GM10847 (cell line): Measurements from ENCODE around the gene CTDSPL.

Experiments used
- POLR2A ChIP-seq: IDR thresholded peaks from 2 replicates; pipeline ENCODE4 v1.6.1; 2011; ENCODE audit not compliant: insufficient read length; ENCODE audit errors: extremely low read depth

Gene CTDSPL

GRCh38 chr3:38008971-38009580 is 147.4 kb downstream of the CTDSPL start:
- no peak for TF ChIP-seq POLR2A

GRCh38 chr3:38009807-38010591 is 148.3 kb downstream of the CTDSPL start:
- TF ChIP-seq POLR2A: no peak

- TF ChIP-seq POLR2A: no peak
These were observed 149.4 kb downstream of the CTDSPL start for GRCh38 chr3:38011111-38011510.

GRCh38 chr3:38015485-38015884 is 153.8 kb downstream of the CTDSPL start:
- no peak for TF ChIP-seq POLR2A

GRCh38 chr3:38015984-38016383 is 154.3 kb downstream of the CTDSPL start:
- TF ChIP-seq POLR2A: no peak

GRCh38 chr3:38016410-38016809 is 154.7 kb downstream of the CTDSPL start:
- TF ChIP-seq POLR2A: no peak

GRCh38 chr3:38016847-38017444 is 155.3 kb downstream of the CTDSPL start:
- TF ChIP-seq POLR2A: no peak

GRCh38 chr3:38017445-38018295 is 156.0 kb downstream of the CTDSPL start:
- TF ChIP-seq POLR2A: no peak

GRCh38 chr3:38018296-38019266 is 156.9 kb downstream of the CTDSPL start:
- no peak for TF ChIP-seq POLR2A

GRCh38 chr3:38019658-38020341 is 158.1 kb downstream of the CTDSPL start:
- no peak for TF ChIP-seq POLR2A

- no peak for TF ChIP-seq POLR2A
These were observed 158.7 kb downstream of the CTDSPL start for GRCh38 chr3:38020342-38020726.

- TF ChIP-seq POLR2A: no peak
These were observed 159.5 kb downstream of the CTDSPL start for GRCh38 chr3:38021196-38021595.

GRCh38 chr3:38022301-38022700 is 160.6 kb downstream of the CTDSPL start:
- TF ChIP-seq POLR2A: no peak
